Psoas muscle (tissue), 8 donors: Measurements from ENCODE around the gene MUC2. TPM values are rescaled to one million over a fixed set of nuclear protein-coding genes. Genes with fewer than 3 reads are reported as not detected.

Experiments
- ATAC-seq, 4 donors: fragments of 200-7000 bp; cut with Tn5 transposase; one replicate each; pipeline ENCODE4 v1.9.1; 2020; ENCODE audit warnings: moderate library complexity in 3 of 4, mild to moderate bottlenecking in 2 of 4
- DNase-seq, 2 donors: peaks; one replicate each; pipeline ENCODE4 v3.0.0-alpha.2; 2020
- H3K27ac ChIP-seq: fragments of 200-600 bp; one replicate; pipeline ENCODE4 v1.8.0; 2022
- H3K27me3 ChIP-seq, 3 donors: fragments of 200-600 bp in 1 of 3; one replicate each; pipeline versions ENCODE4 v1.6.1 to v1.8.0; 2013 to 2022; ENCODE audit warnings: low read length in 2 of 3, mild to moderate bottlenecking in 2 of 3, moderate library complexity in 1 of 3; ENCODE audit not compliant: insufficient read depth in 3 of 3
- H3K36me3 ChIP-seq, 2 donors: fragments of 200-600 bp in 1 of 2; one replicate each; pipeline versions ENCODE4 v1.6.1 to v1.8.0; 2013 to 2022; ENCODE audit warnings: low read depth in 1 of 2, mild to moderate bottlenecking in 1 of 2, moderate library complexity in 1 of 2; ENCODE audit not compliant: insufficient read depth in 1 of 2
- H3K4me1 ChIP-seq: fragments of 200-600 bp; one replicate; pipeline ENCODE4 v1.8.0; 2022
- H3K4me3 ChIP-seq: fragments of 200-600 bp; one replicate; pipeline ENCODE4 v1.8.0; 2022; ENCODE audit warnings: mild to moderate bottlenecking
- H3K9me3 ChIP-seq: fragments of 200-600 bp; one replicate; pipeline ENCODE4 v1.8.0; 2022
- WGBS, 3 donors: extraction: QIAGEN DNeasy Blood & Tissue Kit; methylation state at CpG; one replicate each; pipeline versions ENCODE4 v1.1.6 to v1.1.7; 2013; 5-methylcytosine and 5-hydroxymethylcytosine counted together
- intact Hi-C, 2 donors: fragments of 100-400 bp; cut with DNase I; formaldehyde crosslinking; loops; one replicate each; pipeline versions ENCODE4 v1.11.0 to v1.14.2; 2022
- long read RNA-seq, 2 donors: library from polyadenylated mRNA; unstranded; transcript quantifications; one replicate each; pipeline ENCODE4 v2.0.0, GENCODE V29; 2021
- polyA plus RNA-seq, 3 donors: library from polyadenylated mRNA; stranded (reverse); fragments of 200-250 nt; gene quantifications; one replicate each; pipeline ENCODE4 v1.2.3, GENCODE V29; 2013
- total RNA-seq, 4 donors: library from RNA; stranded (reverse); fragmentation: NEBNext Ultra II Directional in 2 of 4; extraction: Animal tissue kit (Norgen Biotek cat#: 25700) in 2 of 4; gene quantifications; one replicate each; pipeline versions ENCODE4 v1.2.1 to v1.2.4, GENCODE V29; 2021 to 2023
- TF ChIP-seq, protein P1 (sequence below): fragments of 200-600 bp; IDR thresholded peaks from one replicate; pipeline ENCODE4 v1.8.0; 2022; ENCODE audit warnings: antibody characterized with exemption
- donor health status: healthy with polysubstance abuse.
- donor health status: DM: no; HTN: no; CAD: no; lungs with moderate emphysema.
- donor health status: Bipolar disorder and iron deficiency.
- donor health status: healthy.
- donor health status: DM: yes; HTN: yes; CAD: no.
- donor health status: DM: no; HTN: no; CAD: no.
- donor health status: DM: no; HTN: no; CAD: no.
- donor health status: DM: yes; HTN: yes; CAD: no.

Gene MUC2
- total RNA-seq, result under 1 TPM in 3 of 4 donors, not detected in 1; 0.02 to 0.44 (median 0.04) TPM
- polyA plus RNA-seq, result under 1 TPM in 2 of 3 donors, not detected in 1; under 0.01 to 0.01 TPM
- long read RNA-seq, donor 1, result 0 reads
- long read RNA-seq, donor 2, result 0 reads

DNA sequence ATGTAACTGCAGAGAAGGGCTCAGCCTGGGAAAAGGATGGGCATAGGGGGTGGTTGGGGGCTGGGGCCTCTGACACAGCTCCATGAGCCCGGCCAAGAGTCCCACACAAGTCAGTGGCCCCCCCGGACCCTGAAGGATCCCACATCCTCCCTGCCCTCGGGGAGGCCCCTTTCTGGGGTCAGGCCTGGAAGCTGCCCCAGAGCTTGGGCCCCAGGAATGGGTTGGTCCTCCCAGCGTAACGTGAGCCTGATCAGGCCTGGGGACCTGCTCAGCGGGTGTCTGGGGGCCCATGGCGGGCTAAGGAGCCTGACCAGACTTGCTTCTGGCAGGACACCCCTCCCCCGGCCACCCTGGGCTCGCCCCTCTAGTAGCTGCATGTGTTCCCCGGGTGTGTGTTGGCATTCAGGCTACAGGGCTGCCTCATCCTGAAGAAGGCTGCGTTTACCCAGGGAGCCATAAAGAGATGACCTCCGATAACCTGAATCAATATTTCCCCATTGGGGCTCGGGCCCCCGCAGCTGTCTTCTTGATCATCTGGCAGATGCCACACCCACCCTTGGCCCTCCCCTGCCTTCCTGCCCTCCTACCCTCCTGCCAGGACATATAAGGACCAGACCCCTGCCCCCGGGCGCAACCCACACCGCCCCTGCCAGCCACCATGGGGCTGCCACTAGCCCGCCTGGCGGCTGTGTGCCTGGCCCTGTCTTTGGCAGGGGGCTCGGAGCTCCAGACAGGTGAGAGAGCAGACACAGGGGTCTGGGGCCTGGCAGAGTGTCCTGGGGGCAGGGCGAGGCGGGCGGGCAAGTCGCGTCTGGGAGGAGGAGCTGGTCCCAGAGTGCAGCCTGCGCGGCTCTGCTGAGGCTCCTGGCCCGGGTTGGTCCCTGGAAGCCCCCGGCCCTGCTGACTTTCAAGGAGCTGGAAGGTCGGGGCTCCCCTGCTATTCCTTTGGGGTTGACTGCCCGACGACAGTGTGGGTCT is at the start of gene MUC2:
Gene MUC2 (plus strand): TSS at position 631 of the 978 bp plus-strand sequence.
- H3K4me1 ChIP-seq, result peaks cover 8% of the 10 kb centered on the region
- TF ChIP-seq, protein P1, sequence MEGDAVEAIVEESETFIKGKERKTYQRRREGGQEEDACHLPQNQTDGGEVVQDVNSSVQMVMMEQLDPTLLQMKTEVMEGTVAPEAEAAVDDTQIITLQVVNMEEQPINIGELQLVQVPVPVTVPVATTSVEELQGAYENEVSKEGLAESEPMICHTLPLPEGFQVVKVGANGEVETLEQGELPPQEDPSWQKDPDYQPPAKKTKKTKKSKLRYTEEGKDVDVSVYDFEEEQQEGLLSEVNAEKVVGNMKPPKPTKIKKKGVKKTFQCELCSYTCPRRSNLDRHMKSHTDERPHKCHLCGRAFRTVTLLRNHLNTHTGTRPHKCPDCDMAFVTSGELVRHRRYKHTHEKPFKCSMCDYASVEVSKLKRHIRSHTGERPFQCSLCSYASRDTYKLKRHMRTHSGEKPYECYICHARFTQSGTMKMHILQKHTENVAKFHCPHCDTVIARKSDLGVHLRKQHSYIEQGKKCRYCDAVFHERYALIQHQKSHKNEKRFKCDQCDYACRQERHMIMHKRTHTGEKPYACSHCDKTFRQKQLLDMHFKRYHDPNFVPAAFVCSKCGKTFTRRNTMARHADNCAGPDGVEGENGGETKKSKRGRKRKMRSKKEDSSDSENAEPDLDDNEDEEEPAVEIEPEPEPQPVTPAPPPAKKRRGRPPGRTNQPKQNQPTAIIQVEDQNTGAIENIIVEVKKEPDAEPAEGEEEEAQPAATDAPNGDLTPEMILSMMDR, result no peak
- DNase-seq (peak; percentile 11 to 40), ATAC-seq (no peak)
- H3K36me3 ChIP-seq, result no peaks in the 10 kb centered on the region
- WGBS, 3 donors, result 81 to 89% (median 81%) methylated on average over 29 to 32 of the region's 32 CpGs
- no peak within 1 kb of the TSS for H3K27ac ChIP-seq
- H3K9me3 ChIP-seq, result no peaks in the 10 kb centered on the region
- H3K27me3 ChIP-seq, result peaks cover 0 to 15% (median 2%) of the 10 kb centered on the region in 3 donors
- H3K4me3 ChIP-seq, result no peak within 1 kb of the TSS
- intact Hi-C loops, result no loop called here

DNA sequence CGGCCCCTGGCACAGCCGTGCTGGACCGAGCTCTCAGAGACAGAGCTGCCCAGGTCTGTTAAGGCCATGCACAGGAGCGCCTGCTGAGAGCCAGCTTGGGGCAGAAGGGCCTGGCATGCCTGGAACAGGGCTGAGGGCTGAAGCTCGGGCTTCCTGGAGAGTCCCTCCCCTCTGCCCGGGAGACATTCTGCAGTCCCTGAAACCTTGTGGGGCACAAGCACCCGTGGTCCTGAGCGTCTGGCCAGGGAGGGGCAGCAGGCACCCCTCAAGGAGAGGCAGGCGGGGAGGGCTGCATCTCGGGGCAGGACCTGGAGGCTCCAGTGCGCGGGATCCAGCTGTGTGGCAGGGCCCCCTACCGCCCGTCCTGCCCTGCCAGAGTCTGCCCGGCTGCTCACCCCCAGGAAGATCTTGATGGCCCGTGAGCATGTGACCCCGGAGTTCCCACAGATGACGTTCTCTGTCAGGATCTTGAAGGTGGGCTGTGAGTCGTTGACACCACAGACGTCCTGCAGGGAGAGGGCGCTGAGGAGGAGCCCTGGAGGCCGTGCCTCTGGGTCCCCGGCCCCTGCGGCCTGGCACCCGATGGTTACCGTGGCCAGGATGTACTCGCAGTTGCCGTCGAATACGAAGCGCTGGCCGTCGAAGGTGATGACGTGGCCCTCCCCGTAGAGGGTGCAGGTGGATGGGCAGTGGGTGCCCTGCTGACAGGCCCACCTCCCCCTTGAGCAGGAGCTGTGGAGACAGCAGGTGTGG is 49.1 kb upstream of the MUC2 start:
- WGBS, 3 donors, result 66 to 80% (median 77%) methylated on average over 34 to 35 of the region's 35 CpGs

DNA sequence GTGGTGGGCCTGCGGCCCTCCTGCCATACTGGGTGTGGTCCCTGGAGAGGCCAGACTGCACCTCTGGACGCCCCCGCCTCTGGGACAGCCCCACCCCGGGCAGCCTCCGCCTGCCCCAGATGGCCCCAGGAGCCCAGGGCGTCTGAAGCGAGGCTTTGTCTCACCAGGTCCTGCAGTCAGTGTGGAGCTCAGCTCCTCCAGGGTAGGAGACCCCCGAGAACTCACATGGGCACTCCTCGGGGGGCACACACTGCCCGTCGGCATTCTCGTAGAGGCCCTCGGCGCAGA is 48.6 kb upstream of the MUC2 start:
- H3K4me1 ChIP-seq, result no peaks in the 10 kb centered on the region
- no peaks in the 10 kb centered on the region for H3K36me3 ChIP-seq
- H3K4me3 ChIP-seq, result no peak overlapping the region
- 77 to 86% (median 83%) methylated on average over 13 to 14 of the region's 14 CpGs for WGBS, 3 donors
- no peaks in the 10 kb centered on the region for H3K27me3 ChIP-seq
- DNase-seq (no peak), ATAC-seq (no peak)
- H3K9me3 ChIP-seq, result no peaks in the 10 kb centered on the region
- H3K27ac ChIP-seq, result no peak overlapping the region
- intact Hi-C loops, result no loop called here
- TF ChIP-seq, protein P1, result no peak

More for the DNA sequence above, 49.1 kb upstream of the MUC2 start:
- H3K4me3 ChIP-seq, result no peak overlapping the region
- no peak overlapping the region for H3K27ac ChIP-seq
- H3K27me3 ChIP-seq, result no peaks in the 10 kb centered on the region
- H3K36me3 ChIP-seq, result no peaks in the 10 kb centered on the region
- TF ChIP-seq, protein P1, result no peak
- intact Hi-C loops, result no loop called here
- no peak for DNase-seq
- H3K9me3 ChIP-seq, result no peaks in the 10 kb centered on the region
- no peaks in the 10 kb centered on the region for H3K4me1 ChIP-seq
- ATAC-seq, result no peak

DNA sequence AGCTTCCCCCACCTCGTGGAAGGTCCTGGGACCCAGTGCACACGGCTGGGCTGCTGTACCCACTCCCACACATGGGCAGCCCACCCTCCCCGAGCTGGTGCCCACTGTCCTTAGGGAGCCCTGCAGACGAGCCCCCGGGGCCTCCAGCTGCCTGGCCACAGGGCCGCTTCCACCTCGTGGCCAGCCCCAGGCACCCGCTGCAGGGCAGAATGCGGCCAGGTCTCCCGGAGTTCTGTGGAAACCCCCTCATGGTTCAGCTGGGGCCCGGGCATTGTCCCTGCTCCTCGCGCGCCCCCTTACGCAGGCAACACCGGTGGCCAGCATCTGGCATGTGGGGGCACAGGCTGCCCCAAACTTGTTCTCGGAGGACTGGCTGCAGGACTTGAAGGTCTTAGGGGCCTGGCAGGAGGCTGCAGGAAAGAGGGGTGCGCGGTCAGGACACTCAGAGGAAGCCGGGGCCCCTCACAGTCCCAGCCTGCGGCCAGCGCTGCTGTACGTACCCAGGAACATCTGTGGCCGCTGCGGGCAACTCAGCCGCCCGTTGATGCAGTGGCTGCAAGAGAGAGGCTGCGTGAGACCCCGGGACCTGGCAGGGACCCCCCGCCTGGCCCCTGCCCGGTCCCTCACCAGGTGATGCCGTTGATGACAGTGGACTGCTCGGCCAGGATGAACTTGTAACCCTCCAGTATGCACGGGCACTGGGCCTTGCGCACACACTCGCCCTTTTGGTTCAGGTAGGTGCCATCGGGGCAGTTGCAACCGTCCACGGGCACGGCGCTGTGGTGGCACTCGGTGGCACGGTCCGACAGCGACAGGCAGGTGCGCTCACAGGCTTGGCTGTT is 47.8 kb upstream of the MUC2 start:
- DNase-seq, result no peak
- TF ChIP-seq, protein P1, result no peak
- Histone ChIP-seq H3K27ac (no peak overlapping the region), H3K4me3 (no peak overlapping the region), H3K27me3 (no peaks in the 10 kb centered on the region), H3K9me3 (no peaks in the 10 kb centered on the region), H3K36me3 (no peaks in the 10 kb centered on the region), H3K4me1 (no peaks in the 10 kb centered on the region)
- no peak for ATAC-seq
- WGBS, 3 donors, result 82 to 88% (median 84%) methylated on average over 44 to 46 of the region's 46 CpGs
- intact Hi-C loops, result no loop called here
